HEK293 (cell line): ENCODE results near the gene PDXK.
A peak's percentile ranks its signal among the peaks of the same experiment; 100 is the strongest.

Source experiments
- BCL6B ChIP-seq: fragments of 450-650 bp; formaldehyde crosslinking; IDR thresholded peaks from 2 replicates; pipeline ENCODE4 v1.5.1; 2017; ENCODE audit warnings: missing biosample characterization, missing genetic modification characterization
- HIC1 ChIP-seq: fragments of 450-650 bp; formaldehyde crosslinking; IDR thresholded peaks from 2 replicates; pipeline ENCODE4 v1.5.1; 2016; ENCODE audit warnings: missing biosample characterization, missing genetic modification characterization
- HOXD13 ChIP-seq: sonication (generic); formaldehyde crosslinking; IDR thresholded peaks from 2 replicates; pipeline ENCODE4 v1.8.0; 2022; ENCODE audit warnings: missing genetic modification reagents, borderline replicate concordance
- KLF1 ChIP-seq: fragments of 450-650 bp; formaldehyde crosslinking; IDR thresholded peaks from 2 replicates; pipeline ENCODE4 v1.5.1; 2016; ENCODE audit warnings: missing biosample characterization, missing genetic modification characterization
- KLF10 ChIP-seq: fragments of 450-650 bp; IDR thresholded peaks from 2 replicates; pipeline ENCODE4 v1.5.1; 2018; ENCODE audit warnings: missing biosample characterization, mild to moderate bottlenecking, missing genetic modification characterization
- KLF7 ChIP-seq: fragments of 450-650 bp; formaldehyde crosslinking; IDR thresholded peaks from 2 replicates; pipeline ENCODE4 v1.5.1; 2016; ENCODE audit warnings: missing biosample characterization, missing genetic modification characterization, borderline replicate concordance
- PATZ1 ChIP-seq: fragments of 450-650 bp; formaldehyde crosslinking; IDR thresholded peaks from 2 replicates; pipeline ENCODE4 v1.5.1; 2016; ENCODE audit warnings: missing biosample characterization, missing genetic modification characterization
- YY2 ChIP-seq: fragments of 450-650 bp; formaldehyde crosslinking; IDR thresholded peaks from 2 replicates; pipeline ENCODE4 v1.5.1; 2016; ENCODE audit warnings: missing biosample characterization, missing genetic modification characterization
- ZBTB20 ChIP-seq: fragments of 450-650 bp; formaldehyde crosslinking; IDR thresholded peaks from 2 replicates; pipeline ENCODE4 v1.5.1; 2016; ENCODE audit warnings: missing biosample characterization, missing genetic modification characterization
- ZBTB6 ChIP-seq: fragments of 450-650 bp; formaldehyde crosslinking; IDR thresholded peaks from 2 replicates; pipeline ENCODE4 v1.5.1; 2017; ENCODE audit warnings: missing biosample characterization, missing genetic modification characterization
- ZBTB7A ChIP-seq: fragments of 450-650 bp; formaldehyde crosslinking; IDR thresholded peaks from 2 replicates; pipeline ENCODE4 v1.5.1; 2016; ENCODE audit warnings: low read depth, missing biosample characterization, missing genetic modification characterization
- ZEB2 ChIP-seq: fragments of 450-650 bp; formaldehyde crosslinking; IDR thresholded peaks from 2 replicates; pipeline ENCODE4 v1.5.1; 2016; ENCODE audit warnings: missing biosample characterization, missing genetic modification characterization
- ZIC2 ChIP-seq: fragments of 450-650 bp; formaldehyde crosslinking; IDR thresholded peaks from 2 replicates; pipeline ENCODE4 v1.5.1; 2016; ENCODE audit warnings: missing biosample characterization, missing genetic modification characterization
- ZNF140 ChIP-seq: fragments of 450-650 bp; formaldehyde crosslinking; IDR thresholded peaks from 2 replicates; pipeline ENCODE4 v1.5.1; 2016; ENCODE audit warnings: missing biosample characterization, missing genetic modification characterization
- ZNF184 ChIP-seq: fragments of 450-650 bp; IDR thresholded peaks from 2 replicates; pipeline ENCODE4 v1.5.1; 2018; ENCODE audit warnings: missing biosample characterization, mild to moderate bottlenecking, missing genetic modification characterization
- ZNF248 ChIP-seq: fragments of 450-650 bp; formaldehyde crosslinking; IDR thresholded peaks from 2 replicates; pipeline ENCODE4 v1.5.1; 2017; ENCODE audit warnings: missing biosample characterization, missing genetic modification characterization
- ZNF280C ChIP-seq: fragments of 450-650 bp; formaldehyde crosslinking; IDR thresholded peaks from 2 replicates; pipeline ENCODE4 v1.5.1; 2016; ENCODE audit warnings: missing biosample characterization, missing genetic modification characterization
- ZNF324 ChIP-seq: fragments of 450-650 bp; formaldehyde crosslinking; IDR thresholded peaks from 2 replicates; pipeline ENCODE4 v1.5.1; 2016; ENCODE audit warnings: missing biosample characterization, missing genetic modification characterization
- ZNF335 ChIP-seq: fragments of 450-650 bp; formaldehyde crosslinking; conservative IDR thresholded peaks from 2 replicates; pipeline ENCODE4 v1.5.1; 2016; ENCODE audit warnings: missing biosample characterization, missing genetic modification characterization
- ZNF398 ChIP-seq: fragments of 450-650 bp; formaldehyde crosslinking; IDR thresholded peaks from 2 replicates; pipeline ENCODE4 v1.5.1; 2017; ENCODE audit warnings: missing biosample characterization, missing genetic modification characterization
- ZNF585B ChIP-seq: fragments of 450-650 bp; formaldehyde crosslinking; IDR thresholded peaks from 2 replicates; pipeline ENCODE4 v1.5.1; 2016; ENCODE audit warnings: missing biosample characterization, missing genetic modification characterization
- ZNF621 ChIP-seq: fragments of 450-650 bp; formaldehyde crosslinking; IDR thresholded peaks from 2 replicates; pipeline ENCODE4 v1.5.1; 2017; ENCODE audit warnings: missing biosample characterization, missing genetic modification characterization
- ZNF629 ChIP-seq: fragments of 450-650 bp; formaldehyde crosslinking; IDR thresholded peaks from 2 replicates; pipeline ENCODE4 v1.5.1; 2017; ENCODE audit warnings: missing biosample characterization, missing genetic modification characterization
- ZNF677 ChIP-seq: fragments of 450-650 bp; IDR thresholded peaks from 2 replicates; pipeline ENCODE4 v1.5.0; 2018; ENCODE audit warnings: missing biosample characterization, mild to moderate bottlenecking, missing genetic modification characterization, moderate library complexity
- ZNF692 ChIP-seq: fragments of 450-650 bp; formaldehyde crosslinking; IDR thresholded peaks from 2 replicates; pipeline ENCODE4 v1.5.1; 2016; ENCODE audit warnings: missing biosample characterization, missing genetic modification characterization
- ZNF837 ChIP-seq: fragments of 450-650 bp; formaldehyde crosslinking; IDR thresholded peaks from 2 replicates; pipeline ENCODE4 v1.5.1; 2016; ENCODE audit warnings: missing biosample characterization, missing genetic modification characterization
- ZSCAN30 ChIP-seq: fragments of 450-650 bp; IDR thresholded peaks from 2 replicates; pipeline ENCODE4 v1.5.1; 2018; ENCODE audit warnings: missing biosample characterization, mild to moderate bottlenecking, missing genetic modification characterization, moderate library complexity

Gene PDXK

GRCh38 chr21:43718872-43719747 is at the start of gene PDXK (continued):
- 0 out of 2 replicates have a peak, but pooled peaks have one; percentile 55 for TF ChIP-seq YY2 (tag by site-specific recombination)
- TF ChIP-seq ZEB2: peak; percentile 69
- TF ChIP-seq ZIC2 (tag by site-specific recombination): peak; percentile 60; the same call in 1 of the 2 replicates
- no peak for TF ChIP-seq BCL6B (tag by site-specific recombination)
- TF ChIP-seq ZNF398: peak; percentile 62
- TF ChIP-seq KLF7 (tag by site-specific recombination): no peak
- TF ChIP-seq KLF10 (tag by site-specific recombination): peak; percentile 86
- TF ChIP-seq ZNF677 (tag by site-specific recombination): peak; percentile 29; the same call in 1 of the 2 replicates
- peak; percentile 26; the same call in 1 of the 2 replicates for TF ChIP-seq KLF1 (tag by site-specific recombination)
- TF ChIP-seq ZNF629 (tag by site-specific recombination): peak; percentile 50
- peak; percentile 58 for TF ChIP-seq ZNF692
- TF ChIP-seq ZNF140: no peak
- peak; percentile 86; the same call in 1 of the 2 replicates for TF ChIP-seq ZNF324 (tag by site-specific recombination)
- 0 out of 2 replicates have a peak, but pooled peaks have one; percentile 42 for TF ChIP-seq ZNF837 (tag by site-specific recombination)
- no peak for TF ChIP-seq ZNF585B (tag by site-specific recombination)
- no peak for TF ChIP-seq ZNF248 (tag by site-specific recombination)
- peak; percentile 22; the same call in 1 of the 2 replicates for TF ChIP-seq ZBTB7A
- no peak for TF ChIP-seq ZNF184 (tag by site-specific recombination)
- no peak; the same call in 1 of the 2 replicates for TF ChIP-seq HIC1
- no peak for TF ChIP-seq HOXD13 (CRISPR knock-in tag)
- TF ChIP-seq ZNF335 (tag by site-specific recombination): peak; percentile 92
- peak; percentile 78; the same call in 1 of the 2 replicates for TF ChIP-seq ZBTB20 (tag by site-specific recombination)
- TF ChIP-seq ZNF621 (tag by site-specific recombination): no peak
- peak; percentile 47 for TF ChIP-seq PATZ1 (tag by site-specific recombination)
- TF ChIP-seq ZNF280C (tag by site-specific recombination): no peak
- TF ChIP-seq ZBTB6 (tag by site-specific recombination): peak; percentile 58
- no peak for TF ChIP-seq ZSCAN30 (tag by site-specific recombination)
